ENCODE measurements around the gene TTLL10. TPM values are rescaled to one million over a fixed set of nuclear protein-coding genes. Genes with fewer than 3 reads are reported as not detected.

The TTLL10 gene
- total RNA-seq, 1 experiment from 2014 or later: 4.0 TPM

DNA sequence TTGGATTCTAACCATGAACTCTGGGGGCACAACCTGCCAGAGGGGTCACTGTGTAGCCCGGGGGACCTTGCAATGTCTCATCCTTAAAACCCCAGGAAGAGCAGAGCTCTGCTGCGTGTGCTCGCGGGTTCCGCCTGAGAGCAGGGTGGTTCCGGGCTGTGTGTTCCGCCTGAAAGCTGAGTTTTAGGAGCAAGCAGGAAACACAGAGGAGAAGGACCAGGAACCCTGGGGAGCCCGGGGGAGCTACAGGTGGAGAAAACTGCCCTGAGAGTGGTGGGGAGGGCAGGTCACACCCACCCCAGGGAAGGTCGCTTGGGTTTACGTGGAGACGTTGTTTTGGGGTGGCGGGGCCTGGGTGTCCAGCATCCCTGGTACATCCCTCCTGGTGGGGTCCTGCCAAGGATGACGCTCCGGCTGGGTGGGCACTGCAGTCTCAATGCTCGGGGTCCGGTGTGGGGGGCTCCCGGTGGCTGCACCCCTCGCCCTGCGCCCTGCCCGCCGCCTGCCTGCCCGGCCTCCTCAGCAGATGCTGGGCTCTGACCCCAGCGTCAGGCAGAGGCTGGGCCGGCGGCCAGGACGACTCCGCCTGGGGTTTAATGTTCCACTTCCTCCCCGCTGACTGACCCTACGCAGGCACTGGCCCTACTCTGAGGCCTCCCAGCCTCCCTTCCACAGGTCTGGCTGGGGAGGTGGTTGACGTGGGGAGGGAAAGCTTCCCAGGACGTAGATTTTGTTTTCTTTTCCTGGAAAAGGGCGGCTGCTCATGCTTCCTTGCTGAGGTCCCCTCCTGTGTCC is 40.5 kb upstream of the TTLL10 start:
- no TSS peak for BruUV-seq (replicated peaks)
- TF ChIP-seq EZH2 (IDR thresholded peaks at IDR 0.05; ENCODE audit: low read depth) (no peak), CTCF (conservative IDR thresholded peaks at IDR 0.05) (no peak)
- no peak overlapping the region for H3K4me3 ChIP-seq
- no peaks in the 10 kb centered on the region for H3K79me2 ChIP-seq (ENCODE audit: low read depth)
- H3K27ac ChIP-seq: no peak overlapping the region
- H3K9me3 ChIP-seq (ENCODE audit: insufficient read depth, low read depth): no peaks in the 10 kb centered on the region
- peak in 1 of 2 experiments; percentile 55 for DNase-seq
- POLR2A ChIA-PET (ENCODE audit: unreplicated experiment): no interaction called here
- H3K4me1 ChIP-seq (replicated peaks; ENCODE audit: insufficient read depth): peaks cover 33% of the 10 kb centered on the region
- no peaks in the 10 kb centered on the region for H3K9me2 ChIP-seq (ENCODE audit: insufficient read depth)
- H3K4me2 ChIP-seq: no peak overlapping the region
- no peaks in the 10 kb centered on the region for H3K36me3 ChIP-seq (ENCODE audit: low read depth)
- CTCF ChIA-PET: interaction anchor here (0.7 kb wide), 1 partner anchor 185 kb away, joined by 7 read pairs; no protein-coding TSS in a partner anchor
- peaks cover 13% of the 10 kb centered on the region; the same call in 1 of the 2 replicates for H3F3A ChIP-seq (ENCODE audit: insufficient read depth, low read depth)
- intact Hi-C loops (cut with micrococcal nuclease; ENCODE audit: unreplicated experiment): no loop called here
- H3K27me3 ChIP-seq (ENCODE audit: insufficient read depth, low read depth): peaks cover 3% of the 10 kb centered on the region; the same call in 1 of the 2 replicates
- H2AFZ ChIP-seq: no peak overlapping the region
- no peaks in the 10 kb centered on the region for H4K20me1 ChIP-seq (ENCODE audit: insufficient read depth)

- H3K4me2 ChIP-seq: no peak overlapping the region
- ChIA-PET CTCF (no interaction called here), POLR2A (ENCODE audit: unreplicated experiment) (no interaction called here)
- no peaks in the 10 kb centered on the region for H3K36me3 ChIP-seq (ENCODE audit: low read depth)
- H2AFZ ChIP-seq: no peak overlapping the region
- no peaks in the 10 kb centered on the region for H3K9me3 ChIP-seq (ENCODE audit: insufficient read depth, low read depth)
- peaks cover 33% of the 10 kb centered on the region for H3K4me1 ChIP-seq (replicated peaks; ENCODE audit: insufficient read depth)
- H3K27me3 ChIP-seq (ENCODE audit: insufficient read depth, low read depth): peaks cover 3% of the 10 kb centered on the region; the same call in 1 of the 2 replicates
- no peak overlapping the region for H3K4me3 ChIP-seq
- DNase-seq: no peak
- no peaks in the 10 kb centered on the region for H3K9me2 ChIP-seq (ENCODE audit: insufficient read depth)
- peaks cover 13% of the 10 kb centered on the region; the same call in 1 of the 2 replicates for H3F3A ChIP-seq (ENCODE audit: insufficient read depth, low read depth)
- H4K20me1 ChIP-seq (ENCODE audit: insufficient read depth): no peaks in the 10 kb centered on the region
- no TSS peak for BruUV-seq (replicated peaks)
- TF ChIP-seq EZH2 (IDR thresholded peaks at IDR 0.05; ENCODE audit: low read depth) (no peak), CTCF (conservative IDR thresholded peaks at IDR 0.05) (no peak)
- no peak overlapping the region for H3K27ac ChIP-seq
- H3K79me2 ChIP-seq (ENCODE audit: low read depth): no peaks in the 10 kb centered on the region
- intact Hi-C loops (cut with micrococcal nuclease; ENCODE audit: unreplicated experiment): no loop called here
Observed at GRCh38 chr1:1134300-1134970, 39.2 kb upstream of the TTLL10 start.

- DNase-seq: no peak
- H3K4me2 ChIP-seq: no peak overlapping the region
- peaks cover 3% of the 10 kb centered on the region; the same call in 1 of the 2 replicates for H3K27me3 ChIP-seq (ENCODE audit: insufficient read depth, low read depth)
- intact Hi-C loops (cut with micrococcal nuclease; ENCODE audit: unreplicated experiment): no loop called here
- H3F3A ChIP-seq (ENCODE audit: insufficient read depth, low read depth): peaks cover 13% of the 10 kb centered on the region; the same call in 1 of the 2 replicates
- H3K27ac ChIP-seq: no peak overlapping the region
- no peaks in the 10 kb centered on the region for H3K9me3 ChIP-seq (ENCODE audit: insufficient read depth, low read depth)
- H3K36me3 ChIP-seq (ENCODE audit: low read depth): no peaks in the 10 kb centered on the region
- H3K79me2 ChIP-seq (ENCODE audit: low read depth): no peaks in the 10 kb centered on the region
- H3K9me2 ChIP-seq (ENCODE audit: insufficient read depth): no peaks in the 10 kb centered on the region
- no peak overlapping the region for H2AFZ ChIP-seq
- H3K4me3 ChIP-seq: no peak overlapping the region
- TF ChIP-seq EZH2 (IDR thresholded peaks at IDR 0.05; ENCODE audit: low read depth): no peak
- TF ChIP-seq CTCF (conservative IDR thresholded peaks at IDR 0.05): no peak
- ChIA-PET POLR2A (ENCODE audit: unreplicated experiment) (interaction anchor here (0.6 kb wide), 1 partner anchor 22 kb away, joined by 7 read pairs; no protein-coding TSS in a partner anchor), CTCF (no interaction called here)
- no TSS peak for BruUV-seq (replicated peaks)
- peaks cover 33% of the 10 kb centered on the region for H3K4me1 ChIP-seq (replicated peaks; ENCODE audit: insufficient read depth)
- H4K20me1 ChIP-seq (ENCODE audit: insufficient read depth): no peaks in the 10 kb centered on the region
Observed at GRCh38 chr1:1135339-1136136, 38.1 kb upstream of the TTLL10 start.

All from PC-9 (cell line).